Endodermal cell (in vitro differentiated cells): ENCODE measurements around the gene RAB31. TPM values are rescaled to one million over a fixed set of nuclear protein-coding genes. Genes with fewer than 3 reads are reported as not detected.

Experiments
- DNase-seq: peaks from one replicate; pipeline ENCODE4 v3.0.0-alpha.2; 2017
- H3K27ac ChIP-seq: 2 replicates; pipeline ENCODE4 v1.5.1; 2013; ENCODE audit warnings: mild to moderate bottlenecking, low read depth, low read length, moderate library complexity
- H3K27me3 ChIP-seq: 2 replicates; pipeline ENCODE4 v1.6.1; 2013; ENCODE audit warnings: mild to moderate bottlenecking, low read length, moderate library complexity; ENCODE audit not compliant: insufficient read depth, control insufficient read depth, poor library complexity, severe bottlenecking
- H3K36me3 ChIP-seq: 2 replicates; pipeline ENCODE4 v1.7.0; 2013; ENCODE audit warnings: mild to moderate bottlenecking, low read length, moderate library complexity; ENCODE audit not compliant: control insufficient read depth, insufficient read depth
- H3K4me1 ChIP-seq: one replicate; pipeline ENCODE4 v1.7.0; 2013; ENCODE audit warnings: low read length; ENCODE audit not compliant: control insufficient read depth, insufficient read depth
- H3K4me3 ChIP-seq: 2 replicates; pipeline ENCODE4 v1.5.1; 2013; ENCODE audit warnings: mild to moderate bottlenecking, low read length, moderate library complexity
- H3K9ac ChIP-seq: 2 replicates; pipeline ENCODE4 v1.6.1; 2013; ENCODE audit warnings: mild to moderate bottlenecking, low read length, moderate library complexity; ENCODE audit not compliant: poor library complexity, severe bottlenecking; ENCODE audit errors: extremely low read depth
- H3K9me3 ChIP-seq: 2 replicates; pipeline ENCODE4 v1.6.1; 2013; ENCODE audit warnings: mild to moderate bottlenecking, low read length, moderate library complexity; ENCODE audit not compliant: control insufficient read depth
- H3K27ac Mint-ChIP-seq: 2 replicates; pipeline ENCODE4 v1.8.0; 2020; ENCODE audit warnings: mixed read lengths
- H3K27me3 Mint-ChIP-seq: 2 replicates; pipeline ENCODE4 v1.8.0; 2021; ENCODE audit warnings: mild to moderate bottlenecking, mixed read lengths; ENCODE audit not compliant: insufficient read depth
- H3K36me3 Mint-ChIP-seq: 2 replicates; pipeline ENCODE4 v1.8.0; 2020; ENCODE audit warnings: low read depth, mixed read lengths
- H3K4me1 Mint-ChIP-seq: 2 replicates; pipeline ENCODE4 v1.8.0; 2020; ENCODE audit warnings: mixed read lengths
- H3K4me3 Mint-ChIP-seq: 2 replicates; pipeline ENCODE4 v1.8.0; 2020; ENCODE audit warnings: mild to moderate bottlenecking, moderate library complexity, mixed read lengths
- H3K9me3 Mint-ChIP-seq: 2 replicates; pipeline ENCODE4 v1.8.0; 2020; ENCODE audit warnings: mild to moderate bottlenecking, mixed read lengths
- WGBS, 2 experiments: methylation state at CpG; one replicate each; pipeline versions ENCODE4 v1.1.5 to v1.1.7; 2013; ENCODE audit warnings: missing lambda C conversion rate in 2 of 2, mixed read lengths in 1 of 2; ENCODE audit not compliant: insufficient coverage in 1 of 2, insufficient read length in 1 of 2; 5-methylcytosine and 5-hydroxymethylcytosine counted together
- total RNA-seq, 2 donors: library from RNA; stranded (reverse); fragmentation: NEBNext Ultra II Directional in 1 of 2; extraction: Animal tissue kit (Norgen Biotek cat#: 25700) in 1 of 2; gene quantifications; 2 replicates in 1 of 2; 3 replicates in 1 of 2; pipeline ENCODE4 v1.2.1, GENCODE V29; 2021
- TF ChIP-seq, protein P1 (sequence below): fragments of 200-600 bp; sonication (generic); conservative IDR thresholded peaks from 2 replicates; pipeline ENCODE4 v1.5.0; 2021; ENCODE audit warnings: antibody characterized with exemption, mild to moderate bottlenecking

Gene RAB31
- total RNA-seq, 2 donors from 2014 or later: 11.7 to 20.3 TPM

DNA sequence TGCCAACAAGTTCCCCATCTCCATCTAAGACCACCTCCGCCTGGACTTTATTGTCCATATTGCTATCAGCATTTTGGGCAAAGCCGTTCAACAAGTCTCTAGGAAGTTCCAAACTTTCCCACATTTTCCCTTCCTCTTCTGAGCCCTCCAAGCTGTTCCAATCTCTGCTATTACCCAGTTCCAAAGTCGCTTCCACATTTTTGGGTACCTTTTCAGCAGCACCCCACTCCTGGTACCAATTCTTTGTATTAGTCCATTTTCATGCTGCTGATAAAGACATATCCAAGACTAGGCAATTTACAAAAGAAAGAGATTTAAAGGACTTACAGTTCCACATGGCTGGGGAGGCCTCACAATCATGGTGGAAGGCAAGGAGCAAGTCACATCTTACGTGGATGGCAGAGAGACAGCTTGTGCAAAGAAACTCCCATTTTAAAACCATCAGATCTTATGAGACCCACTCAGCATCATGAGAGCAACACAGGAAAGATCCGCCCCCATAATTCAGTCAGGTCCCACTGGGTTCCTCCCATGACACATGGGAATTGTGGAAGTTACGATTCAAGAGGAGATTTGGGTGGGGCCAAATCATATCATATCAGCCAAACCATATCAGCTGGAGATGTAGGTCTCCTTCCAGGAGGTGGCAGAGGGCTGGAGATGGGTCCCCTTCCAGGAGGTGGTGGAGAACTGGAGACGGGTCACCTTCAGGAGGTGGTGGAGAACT, 157.8 kb downstream of the RAB31 start:
- Histone ChIP-seq H3K4me3 (no peak overlapping the region), H3K9ac (no peak overlapping the region), H3K4me1 (peaks cover 11% of the 10 kb centered on the region), H3K27me3 (no peaks in the 10 kb centered on the region), H3K9me3 (peaks cover 28% of the 10 kb centered on the region), H3K27ac (no peak overlapping the region), H3K36me3 (no peaks in the 10 kb centered on the region)
- Mint-ChIP-seq H3K36me3 (no peaks in the 10 kb centered on the region), H3K27ac (no peak overlapping the region), H3K9me3 (peaks cover 31% of the 10 kb centered on the region), H3K4me3 (no peak overlapping the region), H3K4me1 (peaks cover 25% of the 10 kb centered on the region), H3K27me3 (no peaks in the 10 kb centered on the region)
- DNase-seq: no peak
- TF ChIP-seq, protein P1, sequence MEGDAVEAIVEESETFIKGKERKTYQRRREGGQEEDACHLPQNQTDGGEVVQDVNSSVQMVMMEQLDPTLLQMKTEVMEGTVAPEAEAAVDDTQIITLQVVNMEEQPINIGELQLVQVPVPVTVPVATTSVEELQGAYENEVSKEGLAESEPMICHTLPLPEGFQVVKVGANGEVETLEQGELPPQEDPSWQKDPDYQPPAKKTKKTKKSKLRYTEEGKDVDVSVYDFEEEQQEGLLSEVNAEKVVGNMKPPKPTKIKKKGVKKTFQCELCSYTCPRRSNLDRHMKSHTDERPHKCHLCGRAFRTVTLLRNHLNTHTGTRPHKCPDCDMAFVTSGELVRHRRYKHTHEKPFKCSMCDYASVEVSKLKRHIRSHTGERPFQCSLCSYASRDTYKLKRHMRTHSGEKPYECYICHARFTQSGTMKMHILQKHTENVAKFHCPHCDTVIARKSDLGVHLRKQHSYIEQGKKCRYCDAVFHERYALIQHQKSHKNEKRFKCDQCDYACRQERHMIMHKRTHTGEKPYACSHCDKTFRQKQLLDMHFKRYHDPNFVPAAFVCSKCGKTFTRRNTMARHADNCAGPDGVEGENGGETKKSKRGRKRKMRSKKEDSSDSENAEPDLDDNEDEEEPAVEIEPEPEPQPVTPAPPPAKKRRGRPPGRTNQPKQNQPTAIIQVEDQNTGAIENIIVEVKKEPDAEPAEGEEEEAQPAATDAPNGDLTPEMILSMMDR: no peak
- WGBS, 2 experiments: 89 to 99% methylated on average over 4 to 7 of the region's 7 CpGs

DNA sequence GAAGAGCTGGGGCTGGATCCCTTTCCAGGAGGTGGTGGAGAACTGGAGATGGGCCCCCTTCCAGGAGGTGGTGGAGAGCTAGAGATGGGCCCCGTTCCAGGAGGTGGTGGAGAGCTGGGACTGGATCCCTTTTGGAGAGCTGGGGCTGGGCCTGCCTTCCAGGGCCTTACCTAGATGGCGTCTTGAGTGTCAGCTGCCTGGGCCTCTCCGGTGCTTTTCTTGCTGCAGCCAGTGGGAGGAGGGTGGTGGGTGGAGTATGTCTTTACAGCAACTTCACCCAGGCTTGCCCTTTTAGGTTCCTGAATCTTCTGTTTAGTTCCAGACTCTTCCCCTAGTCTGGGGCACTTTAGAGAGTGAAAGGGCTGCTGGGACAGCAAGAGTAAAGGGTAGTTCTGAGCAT, 158.5 kb downstream of the RAB31 start:
- TF ChIP-seq, protein P1: no peak
- Histone ChIP-seq H3K27ac (no peak overlapping the region), H3K27me3 (no peaks in the 10 kb centered on the region), H3K9me3 (peaks cover 28% of the 10 kb centered on the region), H3K4me3 (no peak overlapping the region), H3K36me3 (no peaks in the 10 kb centered on the region), H3K9ac (no peak overlapping the region), H3K4me1 (peaks cover 11% of the 10 kb centered on the region)
- Mint-ChIP-seq H3K4me1 (peaks cover 30% of the 10 kb centered on the region), H3K9me3 (peaks cover 31% of the 10 kb centered on the region), H3K4me3 (no peak overlapping the region), H3K27ac (no peak overlapping the region), H3K36me3 (no peaks in the 10 kb centered on the region), H3K27me3 (peaks cover 6% of the 10 kb centered on the region)
- no peak for DNase-seq
- WGBS, 2 experiments: 100% methylated on average over 1 to 3 of the region's 3 CpGs

DNA sequence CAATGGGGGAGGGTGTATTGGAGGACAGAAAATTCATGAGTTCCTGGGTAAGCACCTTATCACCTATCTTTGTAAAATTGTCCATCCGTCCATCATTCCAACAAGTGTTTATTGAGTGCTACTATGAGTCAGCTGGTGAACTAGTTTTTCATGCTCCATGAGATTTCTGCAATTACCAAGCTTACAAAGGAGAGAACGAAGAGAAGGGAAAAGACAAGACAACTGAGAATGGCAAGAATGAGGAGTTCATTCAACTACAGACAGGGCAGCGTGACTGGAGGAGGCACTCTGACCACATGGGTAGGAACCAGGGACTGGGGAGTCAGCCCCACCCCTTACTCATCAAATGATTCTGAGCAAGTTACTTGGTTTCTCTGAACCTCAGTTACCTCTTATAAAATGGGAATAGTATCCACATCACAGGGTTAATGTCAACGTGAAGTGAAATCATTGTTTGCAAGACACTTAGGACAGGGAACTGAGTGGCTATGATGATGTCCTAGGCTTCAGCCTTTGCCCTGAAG, 159.0 kb downstream of the RAB31 start:
- Histone ChIP-seq H3K36me3 (no peaks in the 10 kb centered on the region), H3K27ac (no peak overlapping the region), H3K27me3 (peaks cover 2% of the 10 kb centered on the region), H3K4me1 (peaks cover 11% of the 10 kb centered on the region), H3K9ac (no peak overlapping the region), H3K9me3 (peaks cover 28% of the 10 kb centered on the region), H3K4me3 (no peak overlapping the region)
- WGBS, 2 experiments: 95 to 97% methylated on average over 4 of the region's 4 CpGs
- Mint-ChIP-seq H3K36me3 (no peaks in the 10 kb centered on the region), H3K27ac (no peak overlapping the region), H3K4me3 (no peak overlapping the region), H3K27me3 (peaks cover 7% of the 10 kb centered on the region), H3K9me3 (peaks cover 31% of the 10 kb centered on the region), H3K4me1 (peaks cover 30% of the 10 kb centered on the region)
- DNase-seq: no peak
- TF ChIP-seq, protein P1: no peak
